GM13977 (cell line): Measurements from ENCODE around the gene NES.
A peak's percentile ranks its signal among the peaks of the same experiment; 100 is the strongest.

Source experiments
- DNase-seq: peaks from one replicate; pipeline ENCODE4 v3.0.0; 2012; ENCODE audit warnings: low spot score
- in situ Hi-C: fragments of 300-500 bp; cut with MboI; formaldehyde crosslinking; loops from one replicate; pipeline ENCODE4 v1.12.0; 2022; ENCODE audit warnings: low sequenced_read_pairs, low pct_unique_long_range_greater_than_20kb, mixed read lengths, inconsistent platforms; ENCODE audit not compliant: unreplicated experiment
- TF ChIP-seq, protein P1 (sequence below): IDR thresholded peaks from 2 replicates; pipeline ENCODE4 v1.5.1; 2012; ENCODE audit warnings: mild to moderate bottlenecking, control low read depth; ENCODE audit not compliant: insufficient read depth; ENCODE audit errors: extremely low read depth, missing control alignments

Gene NES

DNA sequence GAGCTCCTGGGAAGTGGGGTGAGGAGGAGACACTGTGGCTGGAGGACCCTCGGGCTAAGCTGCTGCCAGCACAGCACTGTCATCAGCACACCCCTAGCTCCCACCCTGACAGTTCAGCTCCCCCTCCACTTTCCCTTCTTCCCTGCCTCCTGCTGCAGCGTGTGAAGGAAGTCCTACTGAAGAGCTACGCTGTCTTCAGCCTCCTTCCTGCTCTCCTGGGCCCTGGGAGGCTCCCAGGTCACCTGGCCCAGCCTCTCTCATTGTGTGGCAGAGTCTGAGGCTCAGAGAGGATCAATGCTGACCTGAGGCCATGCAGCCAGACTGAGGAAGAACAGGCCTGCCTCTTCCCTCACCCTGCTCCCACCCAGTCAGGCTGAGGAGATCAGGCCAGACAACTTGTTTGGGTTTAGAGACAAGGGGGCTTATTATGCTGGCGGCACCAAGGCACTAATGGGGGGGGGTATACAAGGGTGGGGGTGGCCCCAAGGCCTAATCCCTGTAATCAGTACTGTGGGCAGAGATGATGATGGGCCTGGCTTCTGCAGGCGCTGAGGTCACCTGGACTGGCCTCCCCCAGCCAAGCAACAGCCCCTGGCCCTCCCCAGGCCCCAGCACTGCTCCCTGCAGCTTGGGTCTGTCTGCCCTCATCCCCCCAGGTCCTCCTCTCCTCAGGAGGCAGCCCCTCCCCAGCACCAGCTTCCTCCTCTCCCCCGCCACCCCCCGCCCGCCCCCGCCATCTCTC lies 9.1 kb downstream of the NES start:
- no peak for DNase-seq
- TF ChIP-seq, protein P1, sequence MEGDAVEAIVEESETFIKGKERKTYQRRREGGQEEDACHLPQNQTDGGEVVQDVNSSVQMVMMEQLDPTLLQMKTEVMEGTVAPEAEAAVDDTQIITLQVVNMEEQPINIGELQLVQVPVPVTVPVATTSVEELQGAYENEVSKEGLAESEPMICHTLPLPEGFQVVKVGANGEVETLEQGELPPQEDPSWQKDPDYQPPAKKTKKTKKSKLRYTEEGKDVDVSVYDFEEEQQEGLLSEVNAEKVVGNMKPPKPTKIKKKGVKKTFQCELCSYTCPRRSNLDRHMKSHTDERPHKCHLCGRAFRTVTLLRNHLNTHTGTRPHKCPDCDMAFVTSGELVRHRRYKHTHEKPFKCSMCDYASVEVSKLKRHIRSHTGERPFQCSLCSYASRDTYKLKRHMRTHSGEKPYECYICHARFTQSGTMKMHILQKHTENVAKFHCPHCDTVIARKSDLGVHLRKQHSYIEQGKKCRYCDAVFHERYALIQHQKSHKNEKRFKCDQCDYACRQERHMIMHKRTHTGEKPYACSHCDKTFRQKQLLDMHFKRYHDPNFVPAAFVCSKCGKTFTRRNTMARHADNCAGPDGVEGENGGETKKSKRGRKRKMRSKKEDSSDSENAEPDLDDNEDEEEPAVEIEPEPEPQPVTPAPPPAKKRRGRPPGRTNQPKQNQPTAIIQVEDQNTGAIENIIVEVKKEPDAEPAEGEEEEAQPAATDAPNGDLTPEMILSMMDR, result no peak
- in situ Hi-C loops, result no loop called here

- in situ Hi-C loops, result no loop called here
- TF ChIP-seq, protein P1, result no peak
- no peak for DNase-seq
Observed at GRCh38 chr1:156667610-156667967, 9.6 kb downstream of the NES start.

- TF ChIP-seq, protein P1, result no peak
- in situ Hi-C loops, result no loop called here
- no peak for DNase-seq
Observed at GRCh38 chr1:156666862-156667609, 10.2 kb downstream of the NES start.

GRCh38 chr1:156665539-156665938 lies 11.7 kb downstream of the NES start:
- TF ChIP-seq, protein P1, result no peak
- no peak for DNase-seq
- in situ Hi-C loops, result no loop called here

- in situ Hi-C loops, result no loop called here
- DNase-seq, result peak; percentile 80
- TF ChIP-seq, protein P1, result no peak
Observed at GRCh38 chr1:156664767-156665411, 12.3 kb downstream of the NES start.

DNA sequence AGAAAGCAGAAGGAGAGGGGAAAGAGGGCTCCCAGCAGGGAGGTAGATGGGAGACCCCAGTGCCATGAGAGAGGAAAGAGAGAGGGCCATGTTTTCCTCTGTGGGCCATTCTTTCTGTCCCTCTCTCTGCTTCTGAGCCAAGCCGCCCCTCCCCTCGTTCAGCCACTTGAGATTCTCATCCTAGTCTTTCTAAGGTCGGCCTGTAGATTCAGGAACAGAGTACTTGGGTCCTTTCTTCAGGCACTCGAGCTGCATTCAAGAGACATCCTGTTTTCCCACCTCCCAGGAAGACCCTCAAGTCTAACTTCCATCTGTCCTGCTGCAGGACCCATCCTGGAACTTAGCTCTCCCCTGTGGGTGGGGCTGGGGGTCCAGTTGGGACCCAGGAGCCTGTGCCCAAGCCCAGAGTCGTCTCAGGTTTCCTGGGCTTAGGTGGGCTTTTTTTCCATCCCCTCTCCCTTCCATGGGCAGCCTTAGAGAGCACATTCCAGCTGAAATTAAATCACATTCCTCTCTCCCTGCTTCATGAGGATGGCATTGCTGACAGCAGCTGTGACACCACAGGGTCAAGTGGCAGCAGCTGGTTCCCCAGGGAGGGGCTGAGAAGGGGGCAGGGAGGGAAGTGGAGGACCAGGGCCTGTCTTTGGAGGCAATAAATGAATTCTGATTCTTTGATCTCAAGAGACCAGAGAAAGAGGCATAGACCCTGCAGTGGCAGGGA lies 13.0 kb downstream of the NES start:
- in situ Hi-C loops, result no loop called here
- no peak for DNase-seq

More for the DNA sequence above, 13.0 kb downstream of the NES start:
- TF ChIP-seq, protein P1, result no peak
